ENCODE measurements around the gene RGS2. TPM values are rescaled to one million over a fixed set of nuclear protein-coding genes. Genes with fewer than 3 reads are reported as not detected.

The RGS2 gene
- total RNA-seq, 1 donor from 2014 or later = 10.1 TPM

GRCh38 chr1:192795916-192796618 lies 12.8 kb upstream of the RGS2 start:
- DNase-seq (ENCODE audit: low read depth, low spot score) = no peak

GRCh38 chr1:192797143-192797542 lies 11.7 kb upstream of the RGS2 start:
- DNase-seq (ENCODE audit: low read depth, low spot score) = no peak

GRCh38 chr1:192797891-192798290 lies 10.9 kb upstream of the RGS2 start:
- DNase-seq (ENCODE audit: low read depth, low spot score) = no peak

- no peak for DNase-seq (ENCODE audit: low read depth, low spot score)
Measured at GRCh38 chr1:192801451-192801850, 7.4 kb upstream of the RGS2 start.

- no peak for DNase-seq (ENCODE audit: low read depth, low spot score)
Measured at GRCh38 chr1:192802406-192802805, 6.4 kb upstream of the RGS2 start.

GRCh38 chr1:192803501-192803900 lies 5.3 kb upstream of the RGS2 start:
- DNase-seq (ENCODE audit: low read depth, low spot score) = no peak

GRCh38 chr1:192805832-192806323 lies 3.0 kb upstream of the RGS2 start:
- peak; percentile 71 for DNase-seq (ENCODE audit: low read depth, low spot score)

- DNase-seq (ENCODE audit: low read depth, low spot score) = peak; percentile 71
Measured at GRCh38 chr1:192807211-192808162, 1.4 kb upstream of the RGS2 start.

- DNase-seq (ENCODE audit: low read depth, low spot score) = no peak
Measured at GRCh38 chr1:192808163-192808517, 699 bp upstream of the RGS2 start.

GRCh38 chr1:192809307-192810252 lies 741 bp downstream of the RGS2 start:
- DNase-seq (ENCODE audit: low read depth, low spot score) = no peak

- no peak for DNase-seq (ENCODE audit: low read depth, low spot score)
Measured at GRCh38 chr1:192810253-192810880, 1.5 kb downstream of the RGS2 start.

- DNase-seq (ENCODE audit: low read depth, low spot score) = no peak
Measured at GRCh38 chr1:192811006-192811405, 2.2 kb downstream of the RGS2 start.

- no peak for DNase-seq (ENCODE audit: low read depth, low spot score)
Measured at GRCh38 chr1:192811594-192812239, 2.9 kb downstream of the RGS2 start.

- DNase-seq (ENCODE audit: low read depth, low spot score) = no peak
Measured at GRCh38 chr1:192812420-192813209, 3.8 kb downstream of the RGS2 start.

- DNase-seq (ENCODE audit: low read depth, low spot score) = no peak
Measured at GRCh38 chr1:192814805-192815204, 6.0 kb downstream of the RGS2 start.

GRCh38 chr1:192817246-192817645 lies 8.4 kb downstream of the RGS2 start:
- no peak for DNase-seq (ENCODE audit: low read depth, low spot score)

- no peak for DNase-seq (ENCODE audit: low read depth, low spot score)
Measured at GRCh38 chr1:192821296-192821695, 12.5 kb downstream of the RGS2 start.

GRCh38 chr1:192824511-192824910 lies 15.7 kb downstream of the RGS2 start:
- no peak for DNase-seq (ENCODE audit: low read depth, low spot score)

GRCh38 chr1:192826791-192827546 lies 18.1 kb downstream of the RGS2 start:
- DNase-seq (ENCODE audit: low read depth, low spot score) = no peak

All from pulmonary artery endothelial cell (primary cell).